ENCODE data around the gene TSHB. TPM values are rescaled to one million over a fixed set of nuclear protein-coding genes. Genes with fewer than 3 reads are reported as not detected.

Gene TSHB
- total and polyA plus RNA-seq, 8 donors = not detected

DNA sequence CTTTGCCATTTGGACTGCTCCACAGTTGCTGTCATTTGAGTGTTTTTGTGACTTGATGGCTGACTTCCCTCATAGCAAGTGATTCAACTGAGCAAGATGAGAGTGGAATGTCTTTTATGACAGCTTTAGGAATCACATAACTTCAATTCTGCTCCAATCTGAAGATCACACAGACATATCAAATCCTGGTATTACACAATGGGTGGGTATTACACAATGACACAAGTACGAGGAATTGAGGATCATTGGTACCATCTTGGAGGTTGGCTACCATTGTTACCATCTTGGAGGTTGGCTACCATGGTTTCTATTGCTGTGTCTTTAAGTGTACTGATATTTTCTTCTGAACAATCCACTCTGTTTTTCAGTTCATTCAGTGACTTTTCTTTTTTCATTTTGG lies 8.5 kb upstream of the TSHB start:
- no peaks in the 10 kb centered on the region for H3K36me3 ChIP-seq
- H3K4me3 ChIP-seq = no peak overlapping the region
- TF ChIP-seq, protein P1, sequence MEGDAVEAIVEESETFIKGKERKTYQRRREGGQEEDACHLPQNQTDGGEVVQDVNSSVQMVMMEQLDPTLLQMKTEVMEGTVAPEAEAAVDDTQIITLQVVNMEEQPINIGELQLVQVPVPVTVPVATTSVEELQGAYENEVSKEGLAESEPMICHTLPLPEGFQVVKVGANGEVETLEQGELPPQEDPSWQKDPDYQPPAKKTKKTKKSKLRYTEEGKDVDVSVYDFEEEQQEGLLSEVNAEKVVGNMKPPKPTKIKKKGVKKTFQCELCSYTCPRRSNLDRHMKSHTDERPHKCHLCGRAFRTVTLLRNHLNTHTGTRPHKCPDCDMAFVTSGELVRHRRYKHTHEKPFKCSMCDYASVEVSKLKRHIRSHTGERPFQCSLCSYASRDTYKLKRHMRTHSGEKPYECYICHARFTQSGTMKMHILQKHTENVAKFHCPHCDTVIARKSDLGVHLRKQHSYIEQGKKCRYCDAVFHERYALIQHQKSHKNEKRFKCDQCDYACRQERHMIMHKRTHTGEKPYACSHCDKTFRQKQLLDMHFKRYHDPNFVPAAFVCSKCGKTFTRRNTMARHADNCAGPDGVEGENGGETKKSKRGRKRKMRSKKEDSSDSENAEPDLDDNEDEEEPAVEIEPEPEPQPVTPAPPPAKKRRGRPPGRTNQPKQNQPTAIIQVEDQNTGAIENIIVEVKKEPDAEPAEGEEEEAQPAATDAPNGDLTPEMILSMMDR (IDR thresholded peaks at IDR 0.05) = no peak
- TF ChIP-seq POLR2A (IDR thresholded peaks at IDR 0.05) (no peak), EP300 (IDR thresholded peaks at IDR 0.05) (no peak), POLR2AphosphoS5 (IDR thresholded peaks at IDR 0.05) (no peak)
- H3K27me3 ChIP-seq = peaks cover 0 to 3% (median 0%) of the 10 kb centered on the region in 3 donors
- H3K9me3 ChIP-seq = peaks cover 0 to 6% (median 0%) of the 10 kb centered on the region in 4 donors
- 56 to 78% (median 71%) methylated on average over 1 of the region's 1 CpG for WGBS, 5 donors
- no peak for DNase-seq
- intact Hi-C loops (cut with DNase I; ENCODE audit: low total_unique reads) = no loop called here
- no peak overlapping the region for H3K27ac ChIP-seq
- no peaks in the 10 kb centered on the region for H3K4me1 ChIP-seq

DNA sequence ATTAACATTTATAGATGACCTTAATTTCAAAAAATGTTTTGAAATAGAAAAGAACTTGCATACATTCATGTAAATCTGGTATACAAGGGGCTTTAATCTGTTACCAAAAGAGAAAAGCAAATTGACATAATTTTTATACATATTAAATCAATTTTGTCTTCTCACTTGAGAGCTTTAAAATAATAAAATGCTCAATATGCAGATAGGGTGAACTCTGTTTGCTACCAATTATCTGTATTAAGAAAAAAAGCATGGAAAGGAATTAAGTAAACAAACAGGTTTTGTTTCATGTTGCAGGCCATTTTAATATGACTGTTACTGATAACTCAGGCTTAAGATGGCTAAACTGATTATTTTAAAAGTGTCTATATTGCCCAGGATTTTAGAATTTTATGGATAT lies 6.0 kb upstream of the TSHB start:
- H3K36me3 ChIP-seq = no peaks in the 10 kb centered on the region
- no peak for DNase-seq
- H3K4me3 ChIP-seq = no peak overlapping the region
- intact Hi-C loops (cut with DNase I; ENCODE audit: low total_unique reads) = no loop called here
- no peak for TF ChIP-seq POLR2A (IDR thresholded peaks at IDR 0.05)
- TF ChIP-seq POLR2AphosphoS5 (IDR thresholded peaks at IDR 0.05) = no peak
- TF ChIP-seq EP300 (IDR thresholded peaks at IDR 0.05) = no peak
- TF ChIP-seq, protein P1 (IDR thresholded peaks at IDR 0.05) = no peak
- H3K9me3 ChIP-seq = peaks cover 0 to 6% (median 0%) of the 10 kb centered on the region in 4 donors
- H3K27me3 ChIP-seq = peaks cover 0 to 3% (median 0%) of the 10 kb centered on the region in 3 donors
- no peaks in the 10 kb centered on the region for H3K4me1 ChIP-seq
- no peak overlapping the region for H3K27ac ChIP-seq

DNA sequence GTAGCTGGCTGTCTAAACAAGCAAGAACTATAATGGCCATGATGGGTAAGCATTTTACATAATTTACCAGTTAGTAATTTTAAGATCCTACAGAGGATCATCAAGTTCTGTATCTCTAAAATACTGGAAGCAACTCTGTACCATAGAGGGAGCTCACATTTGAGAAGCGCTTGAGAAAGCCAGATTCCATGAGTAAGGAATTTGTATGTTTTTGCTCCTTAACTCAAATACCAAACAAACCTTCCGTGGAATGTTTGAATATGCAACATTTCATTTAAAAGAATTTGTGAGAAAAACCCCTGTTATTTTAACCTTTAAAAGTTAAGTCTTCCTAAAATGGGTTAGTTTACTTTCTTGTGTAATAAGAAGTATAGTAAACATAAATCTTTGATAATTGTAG lies 2.0 kb downstream of the TSHB start:
- H3K27me3 ChIP-seq = no peaks in the 10 kb centered on the region
- WGBS, 5 donors = 56 to 70% (median 65%) methylated on average over 2 of the region's 2 CpGs
- no peak overlapping the region for H3K4me3 ChIP-seq
- H3K36me3 ChIP-seq = no peaks in the 10 kb centered on the region
- peaks cover 0 to 3% (median under 1%) of the 10 kb centered on the region in 4 donors for H3K4me1 ChIP-seq
- intact Hi-C loops (cut with DNase I; ENCODE audit: low total_unique reads) = no loop called here
- H3K9me3 ChIP-seq = no peaks in the 10 kb centered on the region
- H3K27ac ChIP-seq = no peak overlapping the region
- no peak for TF ChIP-seq EP300 (IDR thresholded peaks at IDR 0.05)
- TF ChIP-seq POLR2A (IDR thresholded peaks at IDR 0.05) = no peak
- no peak for TF ChIP-seq POLR2AphosphoS5 (IDR thresholded peaks at IDR 0.05)
- TF ChIP-seq, protein P1 (IDR thresholded peaks at IDR 0.05) = no peak
- DNase-seq = no peak

- intact Hi-C loops (cut with DNase I; ENCODE audit: low total_unique reads) = no loop called here
- Histone ChIP-seq H3K4me1 (peaks cover 0 to 23% (median 13%) of the 10 kb centered on the region in 4 donors), H3K9me3 (no peaks in the 10 kb centered on the region), H3K36me3 (no peaks in the 10 kb centered on the region), H3K27me3 (no peaks in the 10 kb centered on the region), H3K27ac (no peak overlapping the region), H3K4me3 (no peak overlapping the region)
- 73 to 90% (median 81%) methylated on average over 1 of the region's 1 CpG for WGBS, 5 donors
- no peak for DNase-seq
- TF ChIP-seq, protein P1 (IDR thresholded peaks at IDR 0.05) = no peak
- TF ChIP-seq POLR2AphosphoS5 (IDR thresholded peaks at IDR 0.05) = no peak
- no peak for TF ChIP-seq POLR2A (IDR thresholded peaks at IDR 0.05)
- no peak for TF ChIP-seq EP300 (IDR thresholded peaks at IDR 0.05)
These were observed 6.0 kb downstream of the TSHB start for GRCh38 chr1:115035652-115036051.
